ENCODE data around the gene RPL41. TPM values are rescaled to one million over a fixed set of nuclear protein-coding genes. Genes with fewer than 3 reads are reported as not detected.

The RPL41 gene
- total and polyA plus RNA-seq, 11 donors = 533 to 4,466 (median 1,999) TPM

DNA sequence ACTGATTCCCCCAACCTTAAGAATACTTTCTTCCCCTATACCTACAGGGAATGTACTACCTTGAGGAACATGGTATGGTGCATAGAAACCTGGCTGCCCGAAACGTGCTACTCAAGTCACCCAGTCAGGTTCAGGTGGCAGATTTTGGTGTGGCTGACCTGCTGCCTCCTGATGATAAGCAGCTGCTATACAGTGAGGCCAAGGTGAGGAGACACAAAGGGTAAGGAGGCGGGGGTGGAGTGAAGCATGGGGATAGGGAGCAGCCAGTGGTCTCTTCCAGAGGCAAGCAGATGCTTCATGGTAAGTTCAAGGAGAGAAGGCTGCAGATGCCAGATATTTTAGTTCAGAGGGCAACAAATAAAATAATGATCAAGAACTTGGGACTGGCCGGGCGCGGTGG is 18.7 kb upstream of the RPL41 start:
- Histone ChIP-seq H3K4me3 (no peak overlapping the region), H3K36me3 (no peaks in the 10 kb centered on the region), H3K27ac (no peak overlapping the region), H3K27me3 (peaks cover 0 to 5% (median 0%) of the 10 kb centered on the region in 9 donors), H3K9me3 (no peaks in the 10 kb centered on the region), H3K4me1 (peaks cover 0 to 8% (median 0%) of the 10 kb centered on the region in 12 donors)
- intact Hi-C loops (cut with DNase I) = loop anchor here in 1 of 10 donors (5.0 kb wide), 1 partner anchor 50 kb away; no protein-coding TSS in a partner anchor
- TF ChIP-seq POLR2A (IDR thresholded peaks at IDR 0.05) = no peak
- TF ChIP-seq, protein P1, sequence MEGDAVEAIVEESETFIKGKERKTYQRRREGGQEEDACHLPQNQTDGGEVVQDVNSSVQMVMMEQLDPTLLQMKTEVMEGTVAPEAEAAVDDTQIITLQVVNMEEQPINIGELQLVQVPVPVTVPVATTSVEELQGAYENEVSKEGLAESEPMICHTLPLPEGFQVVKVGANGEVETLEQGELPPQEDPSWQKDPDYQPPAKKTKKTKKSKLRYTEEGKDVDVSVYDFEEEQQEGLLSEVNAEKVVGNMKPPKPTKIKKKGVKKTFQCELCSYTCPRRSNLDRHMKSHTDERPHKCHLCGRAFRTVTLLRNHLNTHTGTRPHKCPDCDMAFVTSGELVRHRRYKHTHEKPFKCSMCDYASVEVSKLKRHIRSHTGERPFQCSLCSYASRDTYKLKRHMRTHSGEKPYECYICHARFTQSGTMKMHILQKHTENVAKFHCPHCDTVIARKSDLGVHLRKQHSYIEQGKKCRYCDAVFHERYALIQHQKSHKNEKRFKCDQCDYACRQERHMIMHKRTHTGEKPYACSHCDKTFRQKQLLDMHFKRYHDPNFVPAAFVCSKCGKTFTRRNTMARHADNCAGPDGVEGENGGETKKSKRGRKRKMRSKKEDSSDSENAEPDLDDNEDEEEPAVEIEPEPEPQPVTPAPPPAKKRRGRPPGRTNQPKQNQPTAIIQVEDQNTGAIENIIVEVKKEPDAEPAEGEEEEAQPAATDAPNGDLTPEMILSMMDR (IDR thresholded peaks at IDR 0.05) = no peak
- 84 to 93% (median 91%) methylated on average over 6 of the region's 6 CpGs for WGBS, 4 donors
- ATAC-seq (no peak), DNase-seq (no peak)

DNA sequence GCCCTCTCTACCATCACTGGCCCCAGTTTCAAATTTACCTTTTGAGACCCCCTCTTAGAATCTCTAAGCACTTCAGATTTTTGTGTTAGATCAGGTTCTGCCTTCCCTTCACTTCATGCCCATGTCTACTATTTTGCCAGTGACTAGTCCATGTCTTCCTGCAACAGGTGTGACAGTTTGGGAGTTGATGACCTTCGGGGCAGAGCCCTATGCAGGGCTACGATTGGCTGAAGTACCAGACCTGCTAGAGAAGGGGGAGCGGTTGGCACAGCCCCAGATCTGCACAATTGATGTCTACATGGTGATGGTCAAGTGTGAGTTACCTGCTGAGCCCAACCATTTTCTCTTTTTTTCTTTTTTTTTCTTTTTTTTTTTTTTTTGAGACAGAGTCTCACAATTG is 17.8 kb upstream of the RPL41 start:
- ATAC-seq (no peak), DNase-seq (no peak)
- Histone ChIP-seq H3K27ac (no peak overlapping the region), H3K27me3 (peaks cover 0 to 5% (median 0%) of the 10 kb centered on the region in 9 donors), H3K9me3 (no peaks in the 10 kb centered on the region), H3K36me3 (no peaks in the 10 kb centered on the region), H3K4me1 (peaks cover 0 to 15% (median 5%) of the 10 kb centered on the region in 12 donors), H3K4me3 (no peak overlapping the region)
- intact Hi-C loops (cut with DNase I) = loop anchor here in 1 of 10 donors (5.0 kb wide), 1 partner anchor 51 kb away; no protein-coding TSS in a partner anchor
- 80 to 90% (median 87%) methylated on average over 3 of the region's 3 CpGs for WGBS, 4 donors
- no peak for TF ChIP-seq POLR2A (IDR thresholded peaks at IDR 0.05)
- TF ChIP-seq, protein P1 (IDR thresholded peaks at IDR 0.05) = no peak

DNA sequence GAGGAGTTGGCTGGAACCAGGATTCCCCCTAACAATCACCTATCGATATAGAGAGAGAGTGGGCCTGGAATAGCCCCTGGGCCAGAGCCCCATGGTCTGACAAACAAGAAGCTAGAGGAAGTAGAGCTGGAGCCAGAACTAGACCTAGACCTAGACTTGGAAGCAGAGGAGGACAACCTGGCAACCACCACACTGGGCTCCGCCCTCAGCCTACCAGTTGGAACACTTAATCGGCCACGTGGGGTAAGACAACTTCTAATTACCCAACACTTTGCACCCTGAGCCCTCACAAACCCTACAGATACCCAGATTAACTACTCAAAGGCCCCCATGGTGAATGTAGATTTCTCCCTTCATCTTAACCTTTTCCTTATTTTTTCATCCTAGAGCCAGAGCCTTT is 16.6 kb upstream of the RPL41 start:
- no peaks in the 10 kb centered on the region for H3K36me3 ChIP-seq
- H3K27ac ChIP-seq = no peak overlapping the region
- 90 to 95% (median 91%) methylated on average over 4 of the region's 4 CpGs for WGBS, 4 donors
- no peak overlapping the region for H3K4me3 ChIP-seq
- intact Hi-C loops (cut with DNase I) = loop anchor here in 5 of 10 donors (5.0 to 10.0 kb wide), 5 partner anchors 52 to 365 kb away; partner anchors contain the start of gene RPS26 (in 1 of the 5)
- H3K4me1 ChIP-seq = peaks cover 0 to 17% (median 7%) of the 10 kb centered on the region in 12 donors
- TF ChIP-seq, protein P1 (IDR thresholded peaks at IDR 0.05) = no peak
- TF ChIP-seq POLR2A (IDR thresholded peaks at IDR 0.05) = no peak
- DNase-seq = no peak
- H3K27me3 ChIP-seq = peaks cover 0 to 5% (median 0%) of the 10 kb centered on the region in 9 donors
- no peak for ATAC-seq
- no peaks in the 10 kb centered on the region for H3K9me3 ChIP-seq

DNA sequence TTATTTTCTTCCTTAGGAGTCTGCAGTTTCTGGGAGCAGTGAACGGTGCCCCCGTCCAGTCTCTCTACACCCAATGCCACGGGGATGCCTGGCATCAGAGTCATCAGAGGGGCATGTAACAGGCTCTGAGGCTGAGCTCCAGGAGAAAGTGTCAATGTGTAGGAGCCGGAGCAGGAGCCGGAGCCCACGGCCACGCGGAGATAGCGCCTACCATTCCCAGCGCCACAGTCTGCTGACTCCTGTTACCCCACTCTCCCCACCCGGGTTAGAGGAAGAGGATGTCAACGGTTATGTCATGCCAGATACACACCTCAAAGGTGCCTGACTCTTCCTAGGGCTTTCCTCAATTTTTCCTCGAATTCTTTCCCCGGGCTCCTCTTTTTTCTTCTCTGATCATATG is 15.4 kb upstream of the RPL41 start:
- TF ChIP-seq, protein P1 (IDR thresholded peaks at IDR 0.05) = no peak
- TF ChIP-seq POLR2A (IDR thresholded peaks at IDR 0.05) = no peak
- Histone ChIP-seq H3K4me3 (no peak overlapping the region), H3K4me1 (peaks cover 0 to 27% (median 17%) of the 10 kb centered on the region in 12 donors), H3K27me3 (no peaks in the 10 kb centered on the region), H3K9me3 (no peaks in the 10 kb centered on the region), H3K36me3 (peaks cover 0 to 1% (median 0%) of the 10 kb centered on the region in 9 donors), H3K27ac (no peak overlapping the region)
- ATAC-seq (no peak), DNase-seq (no peak)
- WGBS, 4 donors = 83 to 88% (median 85%) methylated on average over 14 of the region's 14 CpGs
- intact Hi-C loops (cut with DNase I) = loop anchor here in 4 of 10 donors (5.0 to 10.0 kb wide), 5 partner anchors 54 to 366 kb away; partner anchors contain the start of gene RPS26 (in 1 of the 4)

Measured in heart left ventricle (tissue), 16 donors.